OCI-LY7 (cell line): Measurements from ENCODE around the gene ROBO1.

Experiments used
- CTCF ChIP-seq: fragments of 200-600 bp; sonication (generic); conservative IDR thresholded peaks from 2 replicates; pipeline ENCODE4 v1.5.1; 2014; ENCODE audit warnings: mild to moderate bottlenecking, antibody characterized with exemption, low read length, moderate library complexity, mixed read lengths
- EZH2phosphoT487 ChIP-seq: fragments of 200-600 bp; sonication (generic); IDR thresholded peaks from 2 replicates; pipeline ENCODE4 v1.6.1; 2018; ENCODE audit warnings: low read depth, borderline replicate concordance, mild to moderate bottlenecking, mixed run types, antibody characterized with exemption, low read length, moderate library complexity, mixed read lengths

GRCh38 chr3:79178471-79179180 lies 589.2 kb downstream of the ROBO1 start:
- TF ChIP-seq CTCF (no peak), EZH2phosphoT487 (no peak)
